Mesothelial cell of epicardium (in vitro differentiated cells): ENCODE results near the gene PDE7B. TPM values are rescaled to one million over a fixed set of nuclear protein-coding genes. Genes with fewer than 3 reads are reported as not detected.
A peak's percentile ranks its signal among the peaks of the same experiment; 100 is the strongest.

ENCODE experiments used
- DNase-seq, 2 experiments: peaks; one replicate each; pipeline ENCODE4 v3.0.0; 2021; ENCODE audit warnings: low spot score in 2 of 2; ENCODE audit not compliant: unreplicated experiment in 2 of 2
- H3K27ac Mint-ChIP-seq: 2 replicates; pipeline ENCODE4 v1.8.0; 2021; ENCODE audit warnings: mixed read lengths
- H3K27me3 Mint-ChIP-seq: 2 replicates; pipeline ENCODE4 v1.8.0; 2021; ENCODE audit warnings: low read depth, mixed read lengths
- H3K36me3 Mint-ChIP-seq: 2 replicates; pipeline ENCODE4 v1.8.0; 2021; ENCODE audit warnings: mixed read lengths
- H3K4me1 Mint-ChIP-seq: 2 replicates; pipeline ENCODE4 v1.8.0; 2021; ENCODE audit warnings: mixed read lengths
- H3K4me3 Mint-ChIP-seq: 2 replicates; pipeline ENCODE4 v1.8.0; 2021; ENCODE audit warnings: mild to moderate bottlenecking, moderate library complexity, mixed read lengths
- H3K9me3 Mint-ChIP-seq: 2 replicates; pipeline ENCODE4 v1.8.0; 2021; ENCODE audit warnings: mixed read lengths
- total RNA-seq: library from RNA; stranded (reverse); gene quantifications from 3 replicates; pipeline ENCODE4 v1.2.1, GENCODE V29; 2021
- TF ChIP-seq, protein P1 (sequence below): fragments of 200-600 bp; sonication (generic); IDR thresholded peaks from one replicate; pipeline ENCODE4 v1.5.0; 2021; ENCODE audit warnings: antibody characterized with exemption; ENCODE audit not compliant: unreplicated experiment

Gene PDE7B
- total RNA-seq, 1 donor from 2014 or later: 18.2 TPM

DNA sequence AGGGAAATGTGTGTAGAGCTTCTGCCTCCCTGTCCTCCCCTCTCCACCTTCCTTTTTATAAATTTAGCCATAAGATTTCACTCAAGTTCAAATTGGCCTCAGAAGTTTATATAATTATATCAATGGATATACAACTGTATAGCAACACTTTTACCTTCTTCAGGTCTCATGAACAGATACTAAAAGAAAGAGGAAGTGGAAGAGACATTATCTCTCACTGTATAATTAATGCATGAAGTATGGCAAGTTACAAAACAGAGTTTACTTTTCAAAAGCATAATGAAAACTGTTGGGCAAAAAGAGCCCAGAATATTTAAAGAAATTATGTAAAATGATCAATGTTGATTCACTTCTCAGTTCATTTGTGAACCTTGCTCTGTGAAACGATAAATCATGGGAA lies 99.7 kb downstream of the PDE7B start:
- no peaks in the 10 kb centered on the region for H3K36me3 Mint-ChIP-seq
- H3K27me3 Mint-ChIP-seq: peaks cover 6% of the 10 kb centered on the region
- H3K4me3 Mint-ChIP-seq: no peak overlapping the region
- TF ChIP-seq, protein P1, sequence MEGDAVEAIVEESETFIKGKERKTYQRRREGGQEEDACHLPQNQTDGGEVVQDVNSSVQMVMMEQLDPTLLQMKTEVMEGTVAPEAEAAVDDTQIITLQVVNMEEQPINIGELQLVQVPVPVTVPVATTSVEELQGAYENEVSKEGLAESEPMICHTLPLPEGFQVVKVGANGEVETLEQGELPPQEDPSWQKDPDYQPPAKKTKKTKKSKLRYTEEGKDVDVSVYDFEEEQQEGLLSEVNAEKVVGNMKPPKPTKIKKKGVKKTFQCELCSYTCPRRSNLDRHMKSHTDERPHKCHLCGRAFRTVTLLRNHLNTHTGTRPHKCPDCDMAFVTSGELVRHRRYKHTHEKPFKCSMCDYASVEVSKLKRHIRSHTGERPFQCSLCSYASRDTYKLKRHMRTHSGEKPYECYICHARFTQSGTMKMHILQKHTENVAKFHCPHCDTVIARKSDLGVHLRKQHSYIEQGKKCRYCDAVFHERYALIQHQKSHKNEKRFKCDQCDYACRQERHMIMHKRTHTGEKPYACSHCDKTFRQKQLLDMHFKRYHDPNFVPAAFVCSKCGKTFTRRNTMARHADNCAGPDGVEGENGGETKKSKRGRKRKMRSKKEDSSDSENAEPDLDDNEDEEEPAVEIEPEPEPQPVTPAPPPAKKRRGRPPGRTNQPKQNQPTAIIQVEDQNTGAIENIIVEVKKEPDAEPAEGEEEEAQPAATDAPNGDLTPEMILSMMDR: no peak
- no peak for DNase-seq
- no peaks in the 10 kb centered on the region for H3K9me3 Mint-ChIP-seq
- H3K4me1 Mint-ChIP-seq: peaks cover 14% of the 10 kb centered on the region
- no peak overlapping the region for H3K27ac Mint-ChIP-seq

GRCh38 chr6:135953818-135954217 lies 102.3 kb downstream of the PDE7B start:
- TF ChIP-seq, protein P1: no peak
- DNase-seq: no peak
- Mint-ChIP-seq H3K4me3 (no peak overlapping the region), H3K27ac (no peak overlapping the region), H3K36me3 (no peaks in the 10 kb centered on the region), H3K4me1 (no peaks in the 10 kb centered on the region), H3K9me3 (no peaks in the 10 kb centered on the region), H3K27me3 (peaks cover 6% of the 10 kb centered on the region)

DNA sequence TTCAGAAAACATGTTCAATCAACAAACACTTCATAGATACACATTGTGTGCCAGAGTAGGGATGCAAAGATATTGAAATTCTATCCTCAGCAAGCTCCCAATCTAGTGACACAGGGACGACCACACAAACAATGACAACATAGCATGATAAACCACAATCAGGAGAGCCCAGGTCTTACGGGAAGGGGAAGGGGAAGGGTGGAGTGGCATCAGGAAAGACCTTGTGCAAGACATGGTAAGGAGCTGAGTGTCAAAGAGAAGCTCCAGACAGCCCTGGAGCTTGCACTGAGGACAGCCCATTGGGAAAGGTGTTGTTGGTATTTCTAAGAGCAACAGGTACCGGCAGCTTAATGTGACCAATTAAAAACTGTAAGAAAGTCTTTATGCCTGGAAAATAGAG lies 103.6 kb downstream of the PDE7B start:
- TF ChIP-seq, protein P1: no peak

GRCh38 chr6:135962731-135963130 lies 111.2 kb downstream of the PDE7B start:
- Mint-ChIP-seq H3K4me1 (no peaks in the 10 kb centered on the region), H3K4me3 (no peak overlapping the region), H3K27me3 (no peaks in the 10 kb centered on the region), H3K9me3 (peaks cover 14% of the 10 kb centered on the region), H3K27ac (no peak overlapping the region), H3K36me3 (peaks cover 9% of the 10 kb centered on the region)
- TF ChIP-seq, protein P1: no peak
- DNase-seq: no peak

More for the DNA sequence above, 103.6 kb downstream of the PDE7B start:
- Mint-ChIP-seq H3K27me3 (peaks cover 4% of the 10 kb centered on the region), H3K4me3 (no peak overlapping the region), H3K27ac (no peak overlapping the region), H3K4me1 (no peaks in the 10 kb centered on the region), H3K9me3 (no peaks in the 10 kb centered on the region), H3K36me3 (no peaks in the 10 kb centered on the region)
- DNase-seq: no peak

DNA sequence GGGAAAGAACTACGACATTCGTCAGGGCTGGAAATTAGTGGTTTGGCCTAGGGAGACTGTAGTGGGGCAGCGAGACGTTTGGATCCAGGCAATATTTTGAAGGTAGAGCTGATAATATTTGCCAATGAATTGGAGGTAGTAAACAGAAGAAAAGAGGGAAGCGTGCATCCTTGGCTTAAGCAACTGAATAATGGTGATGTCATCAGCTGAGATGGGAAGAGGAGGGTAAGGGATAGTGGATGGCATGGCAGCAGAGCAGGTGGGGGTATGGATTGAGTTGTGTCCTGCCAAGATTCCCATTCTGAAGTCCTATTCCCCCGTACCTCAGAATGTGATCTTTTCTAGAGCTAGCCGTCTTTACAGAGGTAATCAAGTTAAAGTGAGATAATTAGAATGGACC lies 119.2 kb downstream of the PDE7B start:
- TF ChIP-seq, protein P1: no peak
- H3K27me3 Mint-ChIP-seq: no peaks in the 10 kb centered on the region
- H3K4me1 Mint-ChIP-seq: peaks cover 21% of the 10 kb centered on the region
- H3K9me3 Mint-ChIP-seq: peaks cover 16% of the 10 kb centered on the region
- DNase-seq: no peak
- no peak overlapping the region for H3K27ac Mint-ChIP-seq
- no peak overlapping the region for H3K4me3 Mint-ChIP-seq
- no peaks in the 10 kb centered on the region for H3K36me3 Mint-ChIP-seq

- H3K4me1 Mint-ChIP-seq: peaks cover 24% of the 10 kb centered on the region
- no peaks in the 10 kb centered on the region for H3K36me3 Mint-ChIP-seq
- TF ChIP-seq, protein P1: no peak
- no peak for DNase-seq
- no peaks in the 10 kb centered on the region for H3K27me3 Mint-ChIP-seq
- H3K4me3 Mint-ChIP-seq: no peak overlapping the region
- H3K9me3 Mint-ChIP-seq: peaks cover 16% of the 10 kb centered on the region
- peak overlapping the region; percentile 58 for H3K27ac Mint-ChIP-seq
Observed at GRCh38 chr6:135971351-135971750, 119.8 kb downstream of the PDE7B start.
